Activated CD4-positive, alpha-beta T cell treated with anti-CD3 and anti-CD28 coated beads, Interleukin-2, amount 50 U/mL, for 4 hours (primary cell): ENCODE data around the gene ZNF212.

ENCODE experiments used
- DNase-seq, 2 experiments: peaks; one replicate each; pipeline ENCODE4 v3.0.0-alpha.2; 2020

Gene ZNF212

GRCh38 chr7:149289262-149289661 lies 49.8 kb downstream of the ZNF212 start:
- DNase-seq = no peak

GRCh38 chr7:149289856-149290255 lies 50.4 kb downstream of the ZNF212 start:
- no peak for DNase-seq

DNA sequence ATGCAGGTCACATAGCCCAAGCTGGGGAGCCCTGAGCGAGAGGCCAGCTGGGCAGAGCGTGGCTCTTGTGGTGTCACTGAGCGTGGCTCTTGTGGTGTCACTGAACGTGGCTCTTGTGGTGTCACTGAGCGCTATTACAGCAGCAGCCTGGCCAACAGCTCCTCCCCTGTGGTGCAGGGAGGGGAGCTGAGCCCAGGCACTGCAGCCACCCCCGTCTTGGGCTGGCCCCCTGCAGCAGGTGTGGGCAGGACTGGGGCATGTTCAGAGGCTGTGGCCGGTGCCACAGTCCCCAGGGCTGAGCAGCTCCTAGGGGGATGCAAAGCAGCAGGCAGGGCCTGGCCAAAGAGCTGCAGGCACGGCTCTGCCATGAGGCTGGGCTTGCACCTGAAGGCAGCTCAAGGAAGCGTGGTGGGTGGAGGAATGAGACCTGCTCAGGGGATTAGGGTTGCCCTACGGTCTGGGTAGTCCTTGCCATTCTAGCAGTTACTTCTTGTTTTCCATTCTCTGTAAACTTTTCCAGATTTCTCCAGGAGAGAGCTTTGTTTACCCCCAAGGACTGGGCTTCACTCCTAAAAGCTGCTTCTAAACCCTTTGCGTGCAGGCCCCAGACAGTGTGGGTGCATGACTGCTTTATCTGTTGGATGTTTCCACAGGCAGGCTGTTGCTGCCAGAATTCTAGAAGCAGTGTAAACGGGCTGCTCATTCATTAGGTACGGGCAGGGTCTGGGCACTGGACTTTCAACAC lies 51.8 kb downstream of the ZNF212 start:
- DNase-seq = no peak

- DNase-seq = no peak
Measured at GRCh38 chr7:149291781-149292461, 52.5 kb downstream of the ZNF212 start.

DNA sequence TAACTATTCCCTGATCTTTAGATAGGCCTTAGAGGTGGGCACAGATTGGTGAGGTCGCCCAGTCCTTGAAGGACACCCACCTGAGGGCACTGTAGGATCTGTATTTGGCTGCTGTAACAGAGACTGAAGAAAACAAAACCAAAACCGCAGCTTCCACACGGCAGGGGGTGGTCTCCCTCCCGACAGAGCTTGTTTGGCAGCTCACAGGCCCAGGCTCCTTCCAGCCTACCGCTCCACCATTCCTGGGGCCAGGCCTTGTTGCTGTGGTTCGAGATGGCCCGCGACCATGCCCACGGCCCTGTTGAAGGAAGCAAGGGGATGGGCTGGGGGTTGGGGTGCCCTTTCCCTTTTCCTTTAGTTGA lies 53.0 kb downstream of the ZNF212 start:
- no peak for DNase-seq

GRCh38 chr7:149293338-149293737 lies 53.9 kb downstream of the ZNF212 start:
- no peak for DNase-seq

- no peak for DNase-seq
Measured at GRCh38 chr7:149293946-149294633, 54.6 kb downstream of the ZNF212 start.

GRCh38 chr7:149294634-149295480 lies 55.4 kb downstream of the ZNF212 start:
- no peak for DNase-seq

GRCh38 chr7:149295481-149295850 lies 56.0 kb downstream of the ZNF212 start:
- no peak for DNase-seq

GRCh38 chr7:149296368-149296767 lies 56.9 kb downstream of the ZNF212 start:
- DNase-seq = no peak

DNA sequence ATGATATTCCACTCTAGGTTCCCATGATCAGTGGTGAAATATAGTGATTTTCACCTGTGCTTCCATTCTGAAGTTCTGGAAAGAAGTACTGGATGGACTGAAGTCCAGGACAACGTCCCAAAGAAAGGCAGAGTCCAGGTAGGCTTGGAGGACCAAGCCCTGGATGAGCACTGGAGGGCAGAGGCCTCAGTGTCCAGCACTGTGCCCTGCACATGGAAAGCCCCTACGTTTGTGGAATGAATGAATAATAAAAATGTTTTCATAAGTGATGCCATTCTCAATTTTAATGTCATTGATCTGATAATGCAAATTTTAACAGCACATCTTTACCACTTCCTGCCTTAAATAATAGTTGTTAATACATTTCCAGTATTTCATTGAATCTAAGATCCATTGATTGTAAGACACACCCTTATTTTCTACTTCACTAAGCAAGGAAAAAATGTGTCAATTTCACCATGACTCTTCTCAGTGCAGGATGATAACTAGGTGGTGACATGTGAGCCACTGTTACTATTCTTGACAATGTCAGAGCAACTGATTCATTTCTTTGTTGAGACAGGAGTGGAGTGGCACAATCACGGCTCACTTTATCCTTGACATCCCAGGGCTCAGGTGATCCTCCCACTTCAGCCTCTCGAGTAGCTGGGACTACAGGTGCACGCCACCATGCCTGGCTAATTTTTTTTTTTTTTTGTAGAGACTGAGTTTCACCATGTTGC lies 57.7 kb downstream of the ZNF212 start:
- DNase-seq = no peak

- DNase-seq = no peak
Measured at GRCh38 chr7:149300620-149301285, 61.3 kb downstream of the ZNF212 start.

GRCh38 chr7:149302222-149302621 lies 62.8 kb downstream of the ZNF212 start:
- no peak for DNase-seq

DNA sequence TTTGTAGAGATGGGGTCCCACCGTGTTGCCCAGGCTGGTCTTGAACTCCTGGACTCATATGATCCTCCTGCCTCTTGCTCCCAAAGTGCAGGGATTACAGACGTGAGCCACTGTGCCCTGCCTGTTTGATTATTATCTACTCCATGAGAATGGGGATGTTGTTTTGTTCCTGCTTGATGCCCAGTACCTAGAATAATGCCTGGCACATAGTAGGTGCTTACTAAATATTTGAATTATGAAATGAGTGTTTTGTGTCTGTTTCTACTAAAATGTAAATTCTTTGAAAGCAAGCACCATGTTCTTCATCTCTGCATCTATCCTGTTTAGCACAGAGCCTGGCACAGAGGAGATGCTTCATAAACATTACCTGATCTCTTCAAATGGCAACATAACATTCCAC lies 63.4 kb downstream of the ZNF212 start:
- DNase-seq = no peak

GRCh38 chr7:149304006-149304405 lies 64.6 kb downstream of the ZNF212 start:
- DNase-seq = no peak
